Dermis microvascular lymphatic vessel endothelial cell (primary cell): Measurements from ENCODE around the gene FASLG. TPM values are rescaled to one million over a fixed set of nuclear protein-coding genes. Genes with fewer than 3 reads are reported as not detected.
"Not testable (repeated sequence)": the region's sequence is repeated elsewhere in the genome, so short reads cannot be mapped to it uniquely, and the experiment has no call there.

ENCODE experiments used
- DNase-seq, 2 donors: peaks; one replicate each; pipeline versions ENCODE4 v3.0.0 to v3.0.0-alpha.2; 2010; ENCODE audit warnings: low read depth in 2 of 2
- total RNA-seq: library from RNA; depleted of rRNA; stranded (reverse); fragments of >200 nt; gene quantifications from 2 replicates; pipeline ENCODE4 v1.2.1, GENCODE V29; 2014

The FASLG gene
- total RNA-seq, 1 donor from 2014 or later, result not detected

GRCh38 chr1:172680733-172681275 is 21.9 kb downstream of the FASLG start:
- peak in 1 of 2 donors; percentile 39 for DNase-seq

GRCh38 chr1:172682812-172683211 is 23.9 kb downstream of the FASLG start:
- DNase-seq, result no peak

GRCh38 chr1:172686143-172686542 is 27.2 kb downstream of the FASLG start:
- no peak for DNase-seq

- not testable (repeated sequence) for DNase-seq
These were observed 29.7 kb downstream of the FASLG start for GRCh38 chr1:172688428-172689085.

- DNase-seq, result not testable (repeated sequence)
These were observed 32.0 kb downstream of the FASLG start for GRCh38 chr1:172690925-172691324.

- DNase-seq, result no peak
These were observed 38.7 kb downstream of the FASLG start for GRCh38 chr1:172697534-172698002.

- peak in 1 of 2 donors; percentile 21 for DNase-seq
These were observed 39.3 kb downstream of the FASLG start for GRCh38 chr1:172698224-172698623.

- peak in 1 of 2 donors; percentile 82 for DNase-seq
These were observed 40.2 kb downstream of the FASLG start for GRCh38 chr1:172699111-172699510.

- no peak for DNase-seq
These were observed 40.9 kb downstream of the FASLG start for GRCh38 chr1:172699695-172700227.

GRCh38 chr1:172700556-172700955 is 41.7 kb downstream of the FASLG start:
- no peak for DNase-seq

GRCh38 chr1:172704001-172704400 is 45.1 kb downstream of the FASLG start:
- no peak for DNase-seq

- DNase-seq, result no peak
These were observed 45.7 kb downstream of the FASLG start for GRCh38 chr1:172704420-172705210.

- DNase-seq, result no peak
These were observed 49.5 kb downstream of the FASLG start for GRCh38 chr1:172708452-172708851.

GRCh38 chr1:172711558-172711957 is 52.7 kb downstream of the FASLG start:
- no peak for DNase-seq

- no peak for DNase-seq
These were observed 54.6 kb downstream of the FASLG start for GRCh38 chr1:172713466-172713865.

Other genes starting within 250 kb of the FASLG start
- not detected in 2 replicates for gene C1orf105, start 238.4 kb upstream of the FASLG start, total RNA-seq
- 13.5 and 19.6 TPM in 2 replicates for gene PIGC, start 215.0 kb upstream of the FASLG start, total RNA-seq
- 12.5 and 15.2 TPM in 2 replicates for gene SUCO, start 126.0 kb upstream of the FASLG start, total RNA-seq